Osteoblast (primary cell): ENCODE data around the gene AQR. TPM values are rescaled to one million over a fixed set of nuclear protein-coding genes. Genes with fewer than 3 reads are reported as not detected.

Experiments
- DNase-seq: peaks from one replicate; pipeline ENCODE4 v3.0.0; 2011; ENCODE audit warnings: low spot score, mixed read lengths; ENCODE audit not compliant: insufficient read length; ENCODE audit errors: missing footprints
- H2AFZ ChIP-seq: 2 replicates; pipeline ENCODE4 v1.6.0; 2011; ENCODE audit warnings: mild to moderate bottlenecking, low read length
- H3K27ac ChIP-seq: 2 replicates; pipeline ENCODE4 v1.5.1; 2011; ENCODE audit warnings: mild to moderate bottlenecking, low read depth, low read length, moderate library complexity
- H3K27me3 ChIP-seq: 2 replicates; pipeline ENCODE4 v1.6.0; 2012; ENCODE audit warnings: mild to moderate bottlenecking, control low read depth, inconsistent platforms, low read length, moderate library complexity; ENCODE audit not compliant: insufficient read depth
- H3K36me3 ChIP-seq: 2 replicates; pipeline ENCODE4 v1.5.1; 2011; ENCODE audit warnings: mild to moderate bottlenecking, low read length, control low read depth, moderate library complexity; ENCODE audit not compliant: insufficient read depth
- H3K4me1 ChIP-seq: 2 replicates; pipeline ENCODE4 v1.5.1; 2011; ENCODE audit warnings: mild to moderate bottlenecking, low read length, control low read depth, moderate library complexity; ENCODE audit not compliant: insufficient read depth
- H3K4me2 ChIP-seq: 2 replicates; pipeline ENCODE4 v1.6.0; 2011; ENCODE audit warnings: mild to moderate bottlenecking, low read length; ENCODE audit not compliant: insufficient read depth
- H3K4me3 ChIP-seq: fragments of 200-600 bp; sonication (generic); 3 replicates; pipeline ENCODE4 v1.5.1; 2012; ENCODE audit warnings: mild to moderate bottlenecking, low read length, inconsistent platforms; ENCODE audit not compliant: insufficient read depth
- H3K79me2 ChIP-seq: 2 replicates; pipeline ENCODE4 v1.6.0; 2012; ENCODE audit warnings: mild to moderate bottlenecking, low read length, control low read depth, inconsistent platforms; ENCODE audit not compliant: insufficient read depth
- H3K9me3 ChIP-seq: 2 replicates; pipeline ENCODE4 v1.5.1; 2011; ENCODE audit warnings: low read depth, low read length, control low read depth
- H4K20me1 ChIP-seq: 2 replicates; pipeline ENCODE4 v1.6.0; 2012; ENCODE audit warnings: mild to moderate bottlenecking, low read length, control low read depth; ENCODE audit not compliant: insufficient read depth
- total RNA-seq: library from RNA; depleted of rRNA; stranded (reverse); fragments of >200 nt; gene quantifications from 2 replicates; pipeline ENCODE4 v1.2.3, GENCODE V29; 2012
- TF ChIP-seq, protein P1 (sequence below): IDR thresholded peaks from 2 replicates; pipeline ENCODE4 v1.5.1; 2011; ENCODE audit warnings: mild to moderate bottlenecking, low read depth, low read length, moderate library complexity; ENCODE audit errors: extremely low read depth

Gene AQR
- total RNA-seq, 1 donor, result 24.6 TPM

DNA sequence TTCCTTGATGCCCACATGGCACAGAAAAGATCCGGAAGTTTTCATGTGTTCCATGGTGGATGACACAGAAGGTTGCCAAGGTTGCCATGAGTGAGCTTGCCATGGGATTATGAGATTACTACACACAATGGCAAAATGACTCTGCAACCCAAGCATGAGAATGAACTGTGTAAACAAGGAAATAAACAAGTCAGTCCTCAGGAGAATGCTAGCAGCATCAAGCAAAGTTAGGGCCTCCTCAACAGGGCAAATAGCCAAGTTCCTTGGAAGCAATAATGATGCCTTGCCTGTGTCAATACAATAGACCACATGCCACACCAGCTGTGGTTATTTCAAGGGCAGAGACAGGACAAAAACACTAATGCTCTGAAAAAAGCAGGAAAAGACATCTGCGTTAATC, 41.8 kb downstream of the AQR start:
- DNase-seq, result no peak
- Histone ChIP-seq H3K4me2 (no peak overlapping the region), H4K20me1 (no peaks in the 10 kb centered on the region), H3K9me3 (no peaks in the 10 kb centered on the region), H2AFZ (no peak overlapping the region), H3K36me3 (peaks cover 45% of the 10 kb centered on the region), H3K79me2 (no peaks in the 10 kb centered on the region), H3K4me1 (no peaks in the 10 kb centered on the region), H3K27ac (no peak overlapping the region), H3K27me3 (no peaks in the 10 kb centered on the region), H3K4me3 (no peak overlapping the region)
- TF ChIP-seq, protein P1, sequence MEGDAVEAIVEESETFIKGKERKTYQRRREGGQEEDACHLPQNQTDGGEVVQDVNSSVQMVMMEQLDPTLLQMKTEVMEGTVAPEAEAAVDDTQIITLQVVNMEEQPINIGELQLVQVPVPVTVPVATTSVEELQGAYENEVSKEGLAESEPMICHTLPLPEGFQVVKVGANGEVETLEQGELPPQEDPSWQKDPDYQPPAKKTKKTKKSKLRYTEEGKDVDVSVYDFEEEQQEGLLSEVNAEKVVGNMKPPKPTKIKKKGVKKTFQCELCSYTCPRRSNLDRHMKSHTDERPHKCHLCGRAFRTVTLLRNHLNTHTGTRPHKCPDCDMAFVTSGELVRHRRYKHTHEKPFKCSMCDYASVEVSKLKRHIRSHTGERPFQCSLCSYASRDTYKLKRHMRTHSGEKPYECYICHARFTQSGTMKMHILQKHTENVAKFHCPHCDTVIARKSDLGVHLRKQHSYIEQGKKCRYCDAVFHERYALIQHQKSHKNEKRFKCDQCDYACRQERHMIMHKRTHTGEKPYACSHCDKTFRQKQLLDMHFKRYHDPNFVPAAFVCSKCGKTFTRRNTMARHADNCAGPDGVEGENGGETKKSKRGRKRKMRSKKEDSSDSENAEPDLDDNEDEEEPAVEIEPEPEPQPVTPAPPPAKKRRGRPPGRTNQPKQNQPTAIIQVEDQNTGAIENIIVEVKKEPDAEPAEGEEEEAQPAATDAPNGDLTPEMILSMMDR, result no peak

DNA sequence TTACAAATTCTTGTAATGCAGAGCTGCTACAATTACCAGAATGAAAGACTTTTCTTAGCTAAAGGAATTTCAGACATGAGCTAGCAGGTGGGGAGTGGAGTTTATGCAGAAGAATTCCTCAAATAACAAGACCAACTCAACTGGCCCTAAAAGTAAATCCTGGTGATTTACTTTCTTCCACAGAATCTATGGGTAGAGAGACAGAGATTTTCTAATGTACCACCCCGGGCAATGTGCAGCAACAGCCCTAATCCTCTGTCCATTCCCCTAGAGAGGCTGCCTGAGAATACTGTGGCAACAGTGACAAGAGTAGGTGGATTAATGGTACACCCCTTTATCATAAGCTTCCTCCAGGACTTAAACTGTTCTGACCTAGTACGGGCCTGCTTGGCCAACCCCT, 55.2 kb downstream of the AQR start:
- TF ChIP-seq, protein P1, result no peak
- Histone ChIP-seq H3K79me2 (no peaks in the 10 kb centered on the region), H3K9me3 (no peaks in the 10 kb centered on the region), H3K4me1 (no peaks in the 10 kb centered on the region), H2AFZ (no peak overlapping the region), H3K4me3 (no peak overlapping the region), H4K20me1 (no peaks in the 10 kb centered on the region), H3K27ac (no peak overlapping the region), H3K27me3 (no peaks in the 10 kb centered on the region), H3K36me3 (peaks cover 45% of the 10 kb centered on the region), H3K4me2 (no peak overlapping the region)
- no peak for DNase-seq

GRCh38 chr15:34905047-34905446, 64.5 kb downstream of the AQR start:
- H3K4me2 ChIP-seq, result no peak overlapping the region
- H3K4me3 ChIP-seq, result no peak overlapping the region
- no peaks in the 10 kb centered on the region for H3K4me1 ChIP-seq
- no peaks in the 10 kb centered on the region for H3K79me2 ChIP-seq
- no peaks in the 10 kb centered on the region for H3K27me3 ChIP-seq
- DNase-seq, result no peak
- H3K36me3 ChIP-seq, result peaks cover 6% of the 10 kb centered on the region
- H2AFZ ChIP-seq, result no peak overlapping the region
- H4K20me1 ChIP-seq, result no peaks in the 10 kb centered on the region
- no peaks in the 10 kb centered on the region for H3K9me3 ChIP-seq
- TF ChIP-seq, protein P1, result no peak
- H3K27ac ChIP-seq, result no peak overlapping the region

DNA sequence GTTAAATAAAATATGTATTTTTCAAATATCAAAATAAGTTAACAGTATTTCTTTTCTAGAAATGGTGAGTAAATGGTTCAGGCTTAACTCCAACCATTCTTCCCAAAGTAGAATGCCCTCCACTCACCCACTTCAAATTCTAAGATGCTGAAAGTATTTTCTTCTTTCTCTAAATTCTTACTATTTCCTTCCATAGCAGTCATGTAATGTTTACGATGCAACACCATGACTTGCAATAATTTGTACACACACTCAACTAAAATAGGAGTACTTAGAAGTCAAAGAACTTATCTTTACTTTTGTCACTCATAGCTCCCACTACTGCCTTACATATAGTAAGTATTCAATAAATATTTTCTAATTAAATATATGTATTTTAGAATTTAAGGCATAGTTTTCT, 65.0 kb downstream of the AQR start:
- Histone ChIP-seq H3K4me3 (no peak overlapping the region), H3K36me3 (peaks cover 8% of the 10 kb centered on the region), H3K9me3 (no peaks in the 10 kb centered on the region), H3K27ac (no peak overlapping the region), H3K79me2 (no peaks in the 10 kb centered on the region), H2AFZ (no peak overlapping the region), H3K4me1 (no peaks in the 10 kb centered on the region), H4K20me1 (no peaks in the 10 kb centered on the region), H3K4me2 (no peak overlapping the region), H3K27me3 (no peaks in the 10 kb centered on the region)
- TF ChIP-seq, protein P1, result no peak
- no peak for DNase-seq
